HG03457 (cell line): ENCODE results near the gene TSPYL4.
A peak's percentile ranks its signal among the peaks of the same experiment; 100 is the strongest.
"Not testable (repeated sequence)": the region's sequence is repeated elsewhere in the genome, so short reads cannot be mapped to it uniquely, and the experiment has no call there.

ENCODE experiments used
- ATAC-seq: cut with Tn5 transposase; IDR thresholded peaks from one replicate; pipeline ENCODE4 v1.9.1; 2021; ENCODE audit warnings: moderate number of reproducible peaks; ENCODE audit not compliant: unreplicated experiment

TSPYL4 gene

GRCh38 chr6:116253505-116254296 lies at the start of gene TSPYL4:
Gene TSPYL4, minus strand, starts transcription at chr6:116254075. Its CDS starts 67 bp downstream, at chr6:116254008.
- ATAC-seq = peak; percentile 99

GRCh38 chr6:116301104-116301503 lies 47.2 kb upstream of the TSPYL4 start:
- no peak for ATAC-seq

GRCh38 chr6:116300566-116300965 lies 46.7 kb upstream of the TSPYL4 start:
- no peak for ATAC-seq

- peak; percentile 68 for ATAC-seq
These were observed 45.1 kb upstream of the TSPYL4 start for GRCh38 chr6:116298973-116299372.

GRCh38 chr6:116298273-116298672 lies 44.4 kb upstream of the TSPYL4 start:
- no peak for ATAC-seq

- ATAC-seq = no peak
These were observed 38.7 kb upstream of the TSPYL4 start for GRCh38 chr6:116292553-116292952.

GRCh38 chr6:116291701-116292396 lies 38.0 kb upstream of the TSPYL4 start:
- no peak for ATAC-seq

GRCh38 chr6:116290799-116291198 lies 36.9 kb upstream of the TSPYL4 start:
- ATAC-seq = no peak

GRCh38 chr6:116289876-116290275 lies 36.0 kb upstream of the TSPYL4 start:
- no peak for ATAC-seq

- no peak for ATAC-seq
These were observed 33.9 kb upstream of the TSPYL4 start for GRCh38 chr6:116287689-116288282.

- ATAC-seq = no peak
These were observed 33.0 kb upstream of the TSPYL4 start for GRCh38 chr6:116286773-116287358.

- ATAC-seq = not testable (repeated sequence)
These were observed 31.1 kb upstream of the TSPYL4 start for GRCh38 chr6:116284984-116285383.

GRCh38 chr6:116283191-116283590 lies 29.3 kb upstream of the TSPYL4 start:
- no peak for ATAC-seq

GRCh38 chr6:116282698-116283097 lies 28.8 kb upstream of the TSPYL4 start:
- no peak for ATAC-seq

GRCh38 chr6:116280933-116281316 lies 27.1 kb upstream of the TSPYL4 start:
- no peak for ATAC-seq

- ATAC-seq = no peak
These were observed 26.5 kb upstream of the TSPYL4 start for GRCh38 chr6:116280161-116280932.

GRCh38 chr6:116279232-116280160 lies 25.6 kb upstream of the TSPYL4 start, which contains the start of gene TSPYL1:
Gene TSPYL1, minus strand, starts transcription at chr6:116279930. Its CDS starts 100 bp downstream, at chr6:116279830.
- peak; percentile 94 for ATAC-seq

- no peak for ATAC-seq
These were observed 25.0 kb upstream of the TSPYL4 start for GRCh38 chr6:116278854-116279231.

GRCh38 chr6:116278481-116278829 lies 24.6 kb upstream of the TSPYL4 start:
- no peak for ATAC-seq

GRCh38 chr6:116277124-116277523 lies 23.2 kb upstream of the TSPYL4 start:
- no peak for ATAC-seq
